RWPE2 (cell line): Measurements from ENCODE around the gene ZNF181.
A peak's percentile ranks its signal among the peaks of the same experiment; 100 is the strongest.

Source experiments
- ATAC-seq: fragments of 200-7000 bp; cut with Tn5 transposase; 3 replicates; pipeline ENCODE4 v1.9.1; 2021; ENCODE audit warnings: low read depth
- DNase-seq: peaks from one replicate; pipeline ENCODE4 v3.0.0-alpha.2; 2020; ENCODE audit warnings: low spot score
- H3K27ac ChIP-seq: fragments of 450-650 bp; 2 replicates; pipeline ENCODE4 v1.5.1; 2017; ENCODE audit warnings: mild to moderate bottlenecking; ENCODE audit not compliant: poor library complexity, severe bottlenecking
- H3K27me3 ChIP-seq: fragments of 250-450 bp; sonication (Bioruptor Pico); 2 replicates; pipeline ENCODE4 v1.5.1; 2021; ENCODE audit warnings: mild to moderate bottlenecking, moderate library complexity; ENCODE audit not compliant: insufficient read depth, poor library complexity, severe bottlenecking
- H3K36me3 ChIP-seq: fragments of 250-450 bp; sonication (Bioruptor Pico); 2 replicates; pipeline ENCODE4 v1.5.1; 2020; ENCODE audit warnings: low read depth, mild to moderate bottlenecking, moderate library complexity
- H3K4me1 ChIP-seq: fragments of 250-450 bp; sonication (Bioruptor Pico); 2 replicates; pipeline ENCODE4 v1.5.1; 2021; ENCODE audit warnings: mild to moderate bottlenecking, moderate library complexity; ENCODE audit not compliant: insufficient read depth, poor library complexity, severe bottlenecking
- H3K4me3 ChIP-seq: fragments of 250-450 bp; sonication (Bioruptor Pico); 2 replicates; pipeline ENCODE4 v1.5.1; 2021; ENCODE audit warnings: mild to moderate bottlenecking, moderate library complexity; ENCODE audit not compliant: severe bottlenecking
- H3K9me3 ChIP-seq: fragments of 250-450 bp; sonication (Bioruptor Pico); 2 replicates; pipeline ENCODE4 v1.5.1; 2021; ENCODE audit warnings: mild to moderate bottlenecking, moderate library complexity; ENCODE audit not compliant: severe bottlenecking
- TF ChIP-seq, protein P1 (sequence below): fragments of 450-650 bp; IDR thresholded peaks from one replicate; pipeline ENCODE4 v1.5.1; 2017; ENCODE audit warnings: mild to moderate bottlenecking, moderate library complexity; ENCODE audit not compliant: poor library complexity, severe bottlenecking

ZNF181 gene

DNA sequence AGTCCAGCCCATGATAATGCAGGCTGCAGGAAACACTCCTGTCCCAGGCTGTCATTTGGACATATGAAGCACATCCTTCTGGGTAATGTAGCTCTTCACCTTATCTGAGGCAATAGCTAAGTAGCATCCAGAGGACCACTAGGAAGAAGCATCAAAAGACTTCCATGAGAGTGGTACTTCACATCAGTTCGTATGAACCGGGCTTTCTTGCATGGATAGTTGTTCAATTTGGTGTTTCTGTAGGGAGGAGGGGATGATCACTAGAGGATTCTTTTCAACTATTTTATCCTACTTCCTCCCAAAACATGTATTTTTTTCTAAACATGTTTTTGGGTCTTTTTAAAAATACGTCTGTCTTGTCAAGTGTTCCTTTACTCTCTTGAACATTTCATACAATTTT lies 43.7 kb upstream of the ZNF181 start:
- no peak for DNase-seq
- peaks cover 9% of the 10 kb centered on the region for H3K9me3 ChIP-seq
- H3K27ac ChIP-seq, result no peak overlapping the region
- peaks cover 2% of the 10 kb centered on the region; the same call in 1 of the 2 replicates for H3K36me3 ChIP-seq
- H3K4me1 ChIP-seq, result no peaks in the 10 kb centered on the region
- ATAC-seq, result no peak
- no peak overlapping the region for H3K4me3 ChIP-seq
- no peaks in the 10 kb centered on the region for H3K27me3 ChIP-seq
- TF ChIP-seq, protein P1, sequence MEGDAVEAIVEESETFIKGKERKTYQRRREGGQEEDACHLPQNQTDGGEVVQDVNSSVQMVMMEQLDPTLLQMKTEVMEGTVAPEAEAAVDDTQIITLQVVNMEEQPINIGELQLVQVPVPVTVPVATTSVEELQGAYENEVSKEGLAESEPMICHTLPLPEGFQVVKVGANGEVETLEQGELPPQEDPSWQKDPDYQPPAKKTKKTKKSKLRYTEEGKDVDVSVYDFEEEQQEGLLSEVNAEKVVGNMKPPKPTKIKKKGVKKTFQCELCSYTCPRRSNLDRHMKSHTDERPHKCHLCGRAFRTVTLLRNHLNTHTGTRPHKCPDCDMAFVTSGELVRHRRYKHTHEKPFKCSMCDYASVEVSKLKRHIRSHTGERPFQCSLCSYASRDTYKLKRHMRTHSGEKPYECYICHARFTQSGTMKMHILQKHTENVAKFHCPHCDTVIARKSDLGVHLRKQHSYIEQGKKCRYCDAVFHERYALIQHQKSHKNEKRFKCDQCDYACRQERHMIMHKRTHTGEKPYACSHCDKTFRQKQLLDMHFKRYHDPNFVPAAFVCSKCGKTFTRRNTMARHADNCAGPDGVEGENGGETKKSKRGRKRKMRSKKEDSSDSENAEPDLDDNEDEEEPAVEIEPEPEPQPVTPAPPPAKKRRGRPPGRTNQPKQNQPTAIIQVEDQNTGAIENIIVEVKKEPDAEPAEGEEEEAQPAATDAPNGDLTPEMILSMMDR, result no peak

DNA sequence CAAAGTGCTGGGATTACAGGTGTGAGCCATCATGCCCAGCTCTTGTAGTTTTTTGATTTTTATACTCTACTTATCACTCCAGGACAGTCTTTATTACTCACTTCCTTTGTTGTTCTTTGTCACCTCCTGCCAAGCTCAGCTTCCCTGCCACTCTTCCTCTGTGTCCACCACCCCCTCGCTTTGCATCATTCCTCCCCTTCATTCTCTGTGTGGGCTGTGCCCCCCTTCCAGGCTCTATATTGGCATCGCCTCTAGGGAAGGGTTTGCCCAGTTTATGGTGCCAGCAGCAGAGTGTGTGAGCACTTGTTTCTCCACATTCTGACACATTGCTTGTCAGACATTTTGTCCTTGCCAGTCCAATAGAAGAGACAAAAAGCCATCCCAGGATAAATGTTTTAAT lies 41.5 kb upstream of the ZNF181 start:
- H3K36me3 ChIP-seq, result no peaks in the 10 kb centered on the region
- H3K4me3 ChIP-seq, result no peak overlapping the region
- ATAC-seq, result no peak
- TF ChIP-seq, protein P1, result no peak
- no peaks in the 10 kb centered on the region for H3K9me3 ChIP-seq
- H3K4me1 ChIP-seq, result no peaks in the 10 kb centered on the region
- no peak overlapping the region for H3K27ac ChIP-seq
- H3K27me3 ChIP-seq, result no peaks in the 10 kb centered on the region
- no peak for DNase-seq

DNA sequence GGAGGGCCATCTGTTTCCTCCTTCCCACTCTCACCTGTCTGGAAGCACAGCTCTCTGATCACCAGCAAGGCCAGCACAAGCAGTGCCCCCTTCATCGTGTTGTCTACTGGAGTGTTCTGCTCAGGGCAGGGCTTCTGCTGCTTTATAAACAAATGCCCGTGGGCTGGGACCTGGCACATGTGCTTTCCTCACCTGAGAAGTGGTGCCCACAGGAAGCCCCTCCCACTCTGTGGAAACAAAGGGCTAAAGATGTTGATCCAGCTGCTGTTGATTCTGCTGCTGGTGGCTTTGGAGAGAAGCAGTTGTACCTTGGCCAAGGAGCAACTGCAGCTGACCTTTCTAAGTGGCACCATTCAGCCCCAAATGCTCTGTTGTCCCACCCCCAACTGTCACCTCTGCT lies 26.4 kb upstream of the ZNF181 start:
- H3K9me3 ChIP-seq, result no peaks in the 10 kb centered on the region
- no peaks in the 10 kb centered on the region for H3K36me3 ChIP-seq
- H3K27ac ChIP-seq, result no peak overlapping the region
- TF ChIP-seq, protein P1, result no peak
- H3K27me3 ChIP-seq, result no peaks in the 10 kb centered on the region
- H3K4me3 ChIP-seq, result no peak overlapping the region
- DNase-seq (no peak), ATAC-seq (no peak)
- no peaks in the 10 kb centered on the region for H3K4me1 ChIP-seq

DNA sequence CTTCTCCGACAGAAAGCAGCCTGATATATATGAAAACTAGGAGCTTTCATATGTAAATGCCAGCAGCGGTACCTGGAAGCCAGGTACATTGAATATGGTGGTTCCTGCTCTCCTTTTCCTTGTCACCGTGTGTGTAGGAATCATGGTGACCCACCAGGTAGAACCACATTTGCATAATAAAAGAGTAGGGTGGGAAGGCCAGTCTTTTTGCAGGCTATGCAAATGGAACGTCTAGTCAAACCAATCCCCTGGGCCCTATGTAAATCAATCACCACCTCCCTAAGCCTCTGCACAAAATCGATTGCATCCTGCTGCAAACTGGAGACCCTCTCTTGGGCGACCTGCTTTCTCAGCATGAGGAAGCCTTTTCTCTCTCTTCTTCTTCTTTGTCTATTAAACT lies 22.2 kb upstream of the ZNF181 start:
- no peak for ATAC-seq
- TF ChIP-seq, protein P1, result no peak
- no peaks in the 10 kb centered on the region for H3K36me3 ChIP-seq
- H3K27me3 ChIP-seq, result no peaks in the 10 kb centered on the region
- H3K4me1 ChIP-seq, result no peaks in the 10 kb centered on the region
- no peak overlapping the region for H3K4me3 ChIP-seq
- H3K9me3 ChIP-seq, result peaks cover 4% of the 10 kb centered on the region
- DNase-seq, result no peak
- H3K27ac ChIP-seq, result no peak overlapping the region

DNA sequence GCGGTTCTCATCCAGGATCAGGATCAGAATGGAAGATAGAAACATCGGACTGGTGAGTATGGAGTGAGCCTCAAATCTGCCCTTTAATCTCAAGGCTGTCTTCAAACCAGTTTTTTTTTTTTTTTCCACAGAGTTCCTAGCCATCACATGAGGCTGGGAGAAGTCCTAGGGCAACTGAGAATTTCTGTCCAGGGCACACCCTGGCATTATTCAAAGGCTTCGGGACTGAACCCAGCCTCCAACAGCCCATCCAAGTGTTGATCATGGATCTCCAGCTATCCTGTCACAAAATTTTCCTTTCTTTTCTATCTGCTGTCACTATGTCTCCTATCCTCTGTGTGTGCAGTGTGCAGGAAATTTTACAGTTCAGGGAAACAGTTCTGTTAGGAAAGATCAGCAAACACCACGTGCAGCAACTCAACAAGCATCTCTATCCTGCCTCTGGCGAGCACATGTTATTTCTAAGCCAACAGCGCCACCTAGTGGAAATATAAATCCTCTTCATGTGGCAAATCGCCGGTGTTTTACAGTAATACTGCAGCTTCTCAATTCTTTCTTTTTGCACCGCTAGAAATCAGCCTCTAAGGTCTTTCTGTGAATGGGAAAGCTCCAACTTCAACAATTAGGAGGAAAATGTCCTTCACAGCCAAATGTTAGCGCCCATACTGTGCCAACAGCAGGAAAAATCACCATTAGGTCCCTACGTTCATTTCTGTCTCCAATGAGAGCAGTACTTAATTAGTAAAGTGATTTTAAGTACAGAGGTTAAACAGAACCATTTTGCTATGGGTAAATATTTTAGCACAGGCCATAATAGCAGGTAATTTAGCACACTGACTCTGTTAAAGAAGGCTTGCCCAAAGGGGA lies 21.4 kb upstream of the ZNF181 start:
- Histone ChIP-seq H3K27ac (no peak overlapping the region), H3K4me3 (no peak overlapping the region), H3K4me1 (no peaks in the 10 kb centered on the region), H3K9me3 (peaks cover 4% of the 10 kb centered on the region), H3K27me3 (no peaks in the 10 kb centered on the region), H3K36me3 (no peaks in the 10 kb centered on the region)
- no peak for ATAC-seq
- DNase-seq, result no peak
- TF ChIP-seq, protein P1, result peak; percentile 47
